ENCODE measurements around the gene ADGRG3.

Gene ADGRG3

GRCh38 chr16:57620335-57621231 is 47.5 kb upstream of the ADGRG3 start:
- no peak for DNase-seq
- no peak overlapping the region for H3K9ac ChIP-seq (ENCODE audit: low read length)
- peak overlapping the region; percentile 14 for H2BK5ac ChIP-seq (ENCODE audit: low read depth, low read length, poor library complexity, severe bottlenecking)
- peaks cover 51% of the 10 kb centered on the region for H3K4me1 ChIP-seq (ENCODE audit: control insufficient read depth, insufficient read depth, low read depth, low read length)
- no peaks in the 10 kb centered on the region for H3K9me3 ChIP-seq (ENCODE audit: control insufficient read depth, low read length)
- no peak overlapping the region for H3K18ac ChIP-seq (ENCODE audit: low read depth in 1 of 2, low read length in 2 of 2)
- H3K27ac ChIP-seq (ENCODE audit: low read length, poor library complexity, severe bottlenecking), result no peak overlapping the region
- H3K14ac ChIP-seq (ENCODE audit: low read length in 2 of 2), result no peak overlapping the region
- peak overlapping the region; percentile 55 for H2AK5ac ChIP-seq (ENCODE audit: low read length, severe bottlenecking)
- H2BK12ac ChIP-seq (ENCODE audit: low read length in 2 of 2), result no peak overlapping the region
- H2BK120ac ChIP-seq (ENCODE audit: low read depth, low read length), result no peak overlapping the region
- H2BK15ac ChIP-seq (ENCODE audit: low read depth, poor library complexity, severe bottlenecking), result no peak overlapping the region
- H3K4me3 ChIP-seq (ENCODE audit: insufficient read depth in 1 of 2, low read depth in 1 of 2, low read length in 2 of 2), result no peak overlapping the region
- H3K23ac ChIP-seq (ENCODE audit: low read length in 2 of 2), result no peak overlapping the region
- no peaks in the 10 kb centered on the region for H3K79me1 ChIP-seq (replicated peaks; ENCODE audit: low read length, poor library complexity, severe bottlenecking)
- no peak overlapping the region for H3K4me2 ChIP-seq (ENCODE audit: low read length, poor library complexity, severe bottlenecking)
- no peak overlapping the region for H4K91ac ChIP-seq (ENCODE audit: low read length)
- H3K4ac ChIP-seq (ENCODE audit: low read depth in 1 of 2, low read length in 2 of 2), result no peak overlapping the region
- no peaks in the 10 kb centered on the region for H3K27me3 ChIP-seq (ENCODE audit: control insufficient read depth in 1 of 2, insufficient read depth in 1 of 2, low read length in 2 of 2)
- 70% methylated on average over 27 of the region's 27 CpGs for WGBS
- H4K8ac ChIP-seq (ENCODE audit: low read length), result no peak overlapping the region
- H2AFZ ChIP-seq (ENCODE audit: low read depth, low read length), result no peak overlapping the region
- H3K36me3 ChIP-seq (ENCODE audit: control insufficient read depth in 1 of 2, insufficient read depth in 2 of 2, low read depth in 1 of 2, low read length in 2 of 2), result no peaks in the 10 kb centered on the region

- H2AK5ac ChIP-seq (ENCODE audit: low read length, severe bottlenecking), result peak overlapping the region; percentile 96
- H4K91ac ChIP-seq (ENCODE audit: low read length), result no peak overlapping the region
- peaks cover 59% of the 10 kb centered on the region for H3K4me1 ChIP-seq (ENCODE audit: control insufficient read depth, insufficient read depth, low read depth, low read length)
- H3K36me3 ChIP-seq (ENCODE audit: control insufficient read depth in 1 of 2, insufficient read depth in 2 of 2, low read depth in 1 of 2, low read length in 2 of 2), result no peaks in the 10 kb centered on the region
- no peaks in the 10 kb centered on the region for H3K79me1 ChIP-seq (replicated peaks; ENCODE audit: low read length, poor library complexity, severe bottlenecking)
- no peak overlapping the region for H2AFZ ChIP-seq (ENCODE audit: low read depth, low read length)
- H3K9me3 ChIP-seq (ENCODE audit: control insufficient read depth, low read length), result no peaks in the 10 kb centered on the region
- H3K27ac ChIP-seq (ENCODE audit: low read length, poor library complexity, severe bottlenecking), result peak overlapping the region; percentile 78
- no peak overlapping the region for H2BK120ac ChIP-seq (ENCODE audit: low read depth, low read length)
- H2BK12ac ChIP-seq (ENCODE audit: low read length in 2 of 2), result no peak overlapping the region
- no peak overlapping the region for H3K14ac ChIP-seq (ENCODE audit: low read length in 2 of 2)
- DNase-seq, result no peak
- no peak overlapping the region for H3K9ac ChIP-seq (ENCODE audit: low read length)
- WGBS, result 82% methylated on average over 8 of the region's 10 CpGs
- H4K8ac ChIP-seq (ENCODE audit: low read length), result no peak overlapping the region
- no peaks in the 10 kb centered on the region for H3K27me3 ChIP-seq (ENCODE audit: control insufficient read depth in 1 of 2, insufficient read depth in 1 of 2, low read length in 2 of 2)
- no peak overlapping the region for H2BK15ac ChIP-seq (ENCODE audit: low read depth, poor library complexity, severe bottlenecking)
- no peak overlapping the region for H2BK5ac ChIP-seq (ENCODE audit: low read depth, low read length, poor library complexity, severe bottlenecking)
- no peak overlapping the region for H3K18ac ChIP-seq (ENCODE audit: low read depth in 1 of 2, low read length in 2 of 2)
- H3K23ac ChIP-seq (ENCODE audit: low read length in 2 of 2), result no peak overlapping the region
- H3K4ac ChIP-seq (ENCODE audit: low read depth in 1 of 2, low read length in 2 of 2), result no peak overlapping the region
- H3K4me2 ChIP-seq (ENCODE audit: low read length, poor library complexity, severe bottlenecking), result no peak overlapping the region
- H3K4me3 ChIP-seq (ENCODE audit: insufficient read depth in 1 of 2, low read depth in 1 of 2, low read length in 2 of 2), result no peak overlapping the region
Observed at GRCh38 chr16:57621521-57622271, 46.4 kb upstream of the ADGRG3 start.

- Histone ChIP-seq H2BK12ac (ENCODE audit: low read length in 2 of 2) (no peak overlapping the region), H3K9ac (ENCODE audit: low read length) (no peak overlapping the region), H2BK5ac (ENCODE audit: low read depth, low read length, poor library complexity, severe bottlenecking) (peak overlapping the region; percentile 45), H3K9me3 (ENCODE audit: control insufficient read depth, low read length) (no peaks in the 10 kb centered on the region), H3K4ac (ENCODE audit: low read depth in 1 of 2, low read length in 2 of 2) (no peak overlapping the region), H3K79me1 (replicated peaks; ENCODE audit: low read length, poor library complexity, severe bottlenecking) (no peaks in the 10 kb centered on the region), H2AK5ac (ENCODE audit: low read length, severe bottlenecking) (peak overlapping the region; percentile 96), H4K8ac (ENCODE audit: low read length) (peak overlapping the region; percentile 0), H3K4me1 (ENCODE audit: control insufficient read depth, insufficient read depth, low read depth, low read length) (peaks cover 67% of the 10 kb centered on the region), H3K27ac (ENCODE audit: low read length, poor library complexity, severe bottlenecking) (peak overlapping the region; percentile 78), H2BK15ac (ENCODE audit: low read depth, poor library complexity, severe bottlenecking) (no peak overlapping the region), H3K4me2 (ENCODE audit: low read length, poor library complexity, severe bottlenecking) (no peak overlapping the region), H3K27me3 (ENCODE audit: control insufficient read depth in 1 of 2, insufficient read depth in 1 of 2, low read length in 2 of 2) (no peaks in the 10 kb centered on the region), H3K4me3 (ENCODE audit: insufficient read depth in 1 of 2, low read depth in 1 of 2, low read length in 2 of 2) (no peak overlapping the region), H3K36me3 (ENCODE audit: control insufficient read depth in 1 of 2, insufficient read depth in 2 of 2, low read depth in 1 of 2, low read length in 2 of 2) (no peaks in the 10 kb centered on the region), H3K18ac (ENCODE audit: low read depth in 1 of 2, low read length in 2 of 2) (no peak overlapping the region), H4K91ac (ENCODE audit: low read length) (no peak overlapping the region), H2AFZ (ENCODE audit: low read depth, low read length) (no peak overlapping the region), H2BK120ac (ENCODE audit: low read depth, low read length) (no peak overlapping the region), H3K14ac (ENCODE audit: low read length in 2 of 2) (peak overlapping the region in 1 of 2 experiments; percentile 4), H3K23ac (ENCODE audit: low read length in 2 of 2) (no peak overlapping the region)
- 87% methylated on average over 16 of the region's 16 CpGs for WGBS
- DNase-seq, result no peak
Observed at GRCh38 chr16:57622361-57623250, 45.5 kb upstream of the ADGRG3 start.
